A673 (cell line): ENCODE data around the gene TEX101. TPM values are rescaled to one million over a fixed set of nuclear protein-coding genes. Genes with fewer than 3 reads are reported as not detected.

Source experiments
- BruUV-seq: library from RNA; stranded (reverse); fragments of 400-500 nt; replicated peaks from 2 replicates; lab custom pipeline; 2021; lab: Mats Ljungman, UMichigan
- CTCF ChIA-PET: fragments of 300-600 bp; sonication (Branson Sonifier 250); formaldehyde crosslinking; loops from one replicate; lab custom pipeline; 2022; ENCODE audit warnings: antibody characterized with exemption; lab: Charles Lee
- POLR2A ChIA-PET: fragments of 300-600 bp; sonication (Branson Sonifier 250); formaldehyde crosslinking; loops from one replicate; lab custom pipeline; 2022; ENCODE audit warnings: antibody characterized with exemption; ENCODE audit not compliant: low non-redundant PET; lab: Charles Lee
- DNase-seq: peaks from one replicate; pipeline ENCODE4 v3.0.0-alpha.2; 2015; ENCODE audit warnings: low spot score
- H3K27ac ChIP-seq: fragments of 200-600 bp; sonication (generic); 2 replicates; pipeline ENCODE4 v1.5.1; 2016; ENCODE audit warnings: mixed run types, low read depth, mild to moderate bottlenecking, mixed read lengths, antibody characterized with exemption, low read length; ENCODE audit not compliant: poor library complexity, severe bottlenecking
- H3K27me3 ChIP-seq: fragments of 200-600 bp; sonication (generic); replicated peaks from 2 replicates; pipeline ENCODE4 v1.6.1; 2017; ENCODE audit warnings: mixed run types, low read depth, mild to moderate bottlenecking, mixed read lengths, antibody characterized with exemption, low read length; ENCODE audit not compliant: insufficient read depth, poor library complexity
- H3K36me3 ChIP-seq: fragments of 200-600 bp; sonication (generic); 2 replicates; pipeline ENCODE4 v1.6.1; 2016; ENCODE audit warnings: mixed run types, mild to moderate bottlenecking, mixed read lengths, antibody characterized with exemption, low read length; ENCODE audit not compliant: insufficient read depth, poor library complexity, severe bottlenecking
- H3K4me1 ChIP-seq: fragments of 200-600 bp; sonication (generic); 2 replicates; pipeline ENCODE4 v1.6.1; 2017; ENCODE audit warnings: mixed run types, mild to moderate bottlenecking, mixed read lengths, antibody characterized with exemption, low read length; ENCODE audit not compliant: insufficient read depth, poor library complexity, severe bottlenecking
- H3K4me3 ChIP-seq: fragments of 200-600 bp; sonication (generic); 2 replicates; pipeline ENCODE4 v1.5.1; 2016; ENCODE audit warnings: low read depth, mixed run types, mild to moderate bottlenecking, mixed read lengths, low read length; ENCODE audit not compliant: poor library complexity, severe bottlenecking
- H3K9me3 ChIP-seq: fragments of 200-600 bp; sonication (generic); 2 replicates; pipeline ENCODE4 v1.6.1; 2016; ENCODE audit warnings: mixed run types, low read depth, mild to moderate bottlenecking, mixed read lengths, antibody characterized with exemption, low read length; ENCODE audit not compliant: poor library complexity, severe bottlenecking
- EZH2 ChIP-seq: fragments of 200-600 bp; sonication (generic); IDR thresholded peaks from 2 replicates; pipeline ENCODE4 v1.6.1; 2017; ENCODE audit warnings: borderline replicate concordance, low read depth, mild to moderate bottlenecking, mixed read lengths, antibody characterized with exemption, low read length; ENCODE audit not compliant: poor library complexity, severe bottlenecking
- intact Hi-C: fragments of 100-400 bp; cut with micrococcal nuclease; formaldehyde crosslinking; loops from one replicate; pipeline ENCODE4 v1.10.0; 2022; ENCODE audit not compliant: unreplicated experiment
- total RNA-seq: library from RNA; stranded (reverse); gene quantifications from 2 replicates; pipeline ENCODE4 v1.2.3, GENCODE V29; 2021
- TF ChIP-seq, protein P1 (sequence below): fragments of 300-800, 200-600 bp; sonication (generic); conservative IDR thresholded peaks from 2 replicates; pipeline ENCODE4 v1.5.1; 2017; ENCODE audit warnings: low read depth, mild to moderate bottlenecking, antibody characterized with exemption, low read length, moderate library complexity, mixed read lengths

The TEX101 gene
- total RNA-seq, 1 experiment from 2014 or later, result not detected

DNA sequence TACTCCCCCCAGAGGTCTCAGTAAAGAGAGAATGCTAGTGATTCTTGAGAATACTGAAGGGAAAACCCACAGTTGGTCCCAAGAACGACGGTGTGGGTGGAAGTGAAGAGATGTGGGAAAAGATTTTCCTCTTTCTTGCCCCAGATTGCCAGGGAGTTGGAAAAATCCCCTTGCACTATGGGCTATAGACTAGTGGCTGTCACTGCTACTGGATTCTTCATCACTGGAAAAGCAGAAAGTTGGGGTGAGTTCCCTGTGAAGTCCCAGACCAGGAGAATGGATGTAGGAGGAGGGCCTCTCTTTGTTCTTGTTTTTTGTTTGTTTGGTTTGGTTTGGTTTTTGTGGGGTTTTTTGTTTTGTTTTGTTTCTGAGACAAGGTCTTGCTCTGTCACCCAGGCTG is 39.3 kb downstream of the TEX101 start:
- ChIA-PET POLR2A (no interaction called here), CTCF (no interaction called here)
- no peaks in the 10 kb centered on the region for H3K27me3 ChIP-seq
- TF ChIP-seq, protein P1, sequence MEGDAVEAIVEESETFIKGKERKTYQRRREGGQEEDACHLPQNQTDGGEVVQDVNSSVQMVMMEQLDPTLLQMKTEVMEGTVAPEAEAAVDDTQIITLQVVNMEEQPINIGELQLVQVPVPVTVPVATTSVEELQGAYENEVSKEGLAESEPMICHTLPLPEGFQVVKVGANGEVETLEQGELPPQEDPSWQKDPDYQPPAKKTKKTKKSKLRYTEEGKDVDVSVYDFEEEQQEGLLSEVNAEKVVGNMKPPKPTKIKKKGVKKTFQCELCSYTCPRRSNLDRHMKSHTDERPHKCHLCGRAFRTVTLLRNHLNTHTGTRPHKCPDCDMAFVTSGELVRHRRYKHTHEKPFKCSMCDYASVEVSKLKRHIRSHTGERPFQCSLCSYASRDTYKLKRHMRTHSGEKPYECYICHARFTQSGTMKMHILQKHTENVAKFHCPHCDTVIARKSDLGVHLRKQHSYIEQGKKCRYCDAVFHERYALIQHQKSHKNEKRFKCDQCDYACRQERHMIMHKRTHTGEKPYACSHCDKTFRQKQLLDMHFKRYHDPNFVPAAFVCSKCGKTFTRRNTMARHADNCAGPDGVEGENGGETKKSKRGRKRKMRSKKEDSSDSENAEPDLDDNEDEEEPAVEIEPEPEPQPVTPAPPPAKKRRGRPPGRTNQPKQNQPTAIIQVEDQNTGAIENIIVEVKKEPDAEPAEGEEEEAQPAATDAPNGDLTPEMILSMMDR, result no peak
- TF ChIP-seq EZH2, result no peak
- no peaks in the 10 kb centered on the region for H3K4me1 ChIP-seq
- no peak for DNase-seq
- BruUV-seq, result no TSS peak
- intact Hi-C loops, result no loop called here
- no peaks in the 10 kb centered on the region for H3K9me3 ChIP-seq
- H3K27ac ChIP-seq, result no peak overlapping the region
- no peaks in the 10 kb centered on the region for H3K36me3 ChIP-seq
- H3K4me3 ChIP-seq, result no peak overlapping the region

DNA sequence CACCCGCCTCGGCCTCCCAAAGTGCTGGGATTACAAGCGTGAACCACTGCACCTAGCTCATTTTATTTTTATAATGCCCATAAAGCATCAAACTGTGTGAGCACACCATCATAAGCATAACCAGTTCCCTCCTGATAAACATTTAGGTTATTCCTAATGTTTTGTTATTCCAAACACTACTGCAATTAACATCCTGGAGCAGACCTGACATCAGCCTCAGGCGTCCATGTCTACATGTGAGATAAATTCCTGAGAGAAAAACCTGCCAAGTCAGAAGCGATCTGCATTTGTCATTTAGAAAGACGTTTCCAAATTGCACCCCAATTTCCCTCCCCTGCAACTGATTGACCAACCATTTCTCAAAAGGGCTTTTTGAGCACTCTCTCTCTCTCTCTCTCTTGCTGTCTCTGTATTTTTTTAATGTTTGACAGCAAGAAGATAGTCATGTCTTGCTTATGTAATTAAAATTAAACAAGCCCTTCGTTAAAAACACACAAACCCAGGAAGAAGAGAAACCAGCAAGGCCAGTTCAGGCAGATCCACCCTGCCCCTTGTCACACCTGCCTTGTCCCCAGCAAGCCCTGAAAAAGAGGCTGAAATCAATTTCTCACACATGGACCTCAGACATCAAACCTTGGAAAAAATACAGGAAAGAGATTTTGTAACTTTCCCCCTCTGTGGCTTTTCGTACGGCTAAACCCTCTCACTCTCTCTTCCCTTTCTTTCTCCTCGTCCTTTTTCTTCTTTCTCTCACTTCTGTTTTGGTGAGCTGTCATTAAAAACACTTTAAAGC is 40.8 kb downstream of the TEX101 start:
- intact Hi-C loops, result no loop called here
- Histone ChIP-seq H3K36me3 (no peaks in the 10 kb centered on the region), H3K9me3 (no peaks in the 10 kb centered on the region), H3K27ac (no peak overlapping the region), H3K27me3 (no peaks in the 10 kb centered on the region), H3K4me3 (no peak overlapping the region), H3K4me1 (no peaks in the 10 kb centered on the region)
- ChIA-PET POLR2A (no interaction called here), CTCF (no interaction called here)
- BruUV-seq, result no TSS peak
- TF ChIP-seq, protein P1, result no peak
- TF ChIP-seq EZH2, result no peak
- no peak for DNase-seq

- Histone ChIP-seq H3K4me3 (no peak overlapping the region), H3K9me3 (no peaks in the 10 kb centered on the region), H3K27ac (no peak overlapping the region), H3K4me1 (no peaks in the 10 kb centered on the region), H3K36me3 (no peaks in the 10 kb centered on the region), H3K27me3 (no peaks in the 10 kb centered on the region)
- no peak for TF ChIP-seq EZH2
- TF ChIP-seq, protein P1, result no peak
- intact Hi-C loops, result no loop called here
- CTCF ChIA-PET, result interaction anchor here (0.6 to 0.7 kb wide), 2 partner anchors 11 to 63 kb away, joined by 3 to 5 read pairs; no protein-coding TSS in a partner anchor
- DNase-seq, result peak; percentile 23
- no TSS peak for BruUV-seq
- POLR2A ChIA-PET, result no interaction called here
Measured at GRCh38 chr19:43457809-43458208, 43.1 kb downstream of the TEX101 start.
